ENCODE data around the gene CEP72. TPM values are rescaled to one million over a fixed set of nuclear protein-coding genes. Genes with fewer than 3 reads are reported as not detected.
"Not testable (repeated sequence)": the region's sequence is repeated elsewhere in the genome, so short reads cannot be mapped to it uniquely, and the experiment has no call there.

CEP72 gene
- total RNA-seq, 3 donors from 2014 or later, result 1.9 to 10.5 (median 4.3) TPM

GRCh38 chr5:683551-684481, 71.7 kb downstream of the CEP72 start:
- intact Hi-C loops (cut with DNase I; ENCODE audit: low total_unique reads), result no loop called here
- no peaks in the 10 kb centered on the region for H3K27me3 ChIP-seq
- no peak overlapping the region for H3K4me3 ChIP-seq
- TF ChIP-seq POLR2A (IDR thresholded peaks at IDR 0.05) (no peak), POLR2AphosphoS5 (IDR thresholded peaks at IDR 0.05) (no peak), CTCF (IDR thresholded peaks at IDR 0.05) (no peak)
- peak in 1 of 2 donors; percentile 37 for DNase-seq (ENCODE audit: low spot score in 2 of 2)
- H3K36me3 ChIP-seq, result no peaks in the 10 kb centered on the region
- H3K27ac ChIP-seq, result no peak overlapping the region
- H3K4me1 ChIP-seq, result no peaks in the 10 kb centered on the region
- H3K9me3 ChIP-seq, result no peaks in the 10 kb centered on the region

- H3K27ac ChIP-seq, result no peak overlapping the region
- no peaks in the 10 kb centered on the region for H3K4me1 ChIP-seq
- H3K9me3 ChIP-seq, result no peaks in the 10 kb centered on the region
- no peaks in the 10 kb centered on the region for H3K27me3 ChIP-seq
- H3K36me3 ChIP-seq, result no peaks in the 10 kb centered on the region
- no peak overlapping the region for H3K4me3 ChIP-seq
- no peak for TF ChIP-seq CTCF (IDR thresholded peaks at IDR 0.05)
- TF ChIP-seq POLR2AphosphoS5 (IDR thresholded peaks at IDR 0.05), result no peak
- TF ChIP-seq POLR2A (IDR thresholded peaks at IDR 0.05), result no peak
- intact Hi-C loops (cut with DNase I; ENCODE audit: low total_unique reads), result no loop called here
- peak in 1 of 2 donors; percentile 40 for DNase-seq (ENCODE audit: low spot score in 2 of 2)
Measured at GRCh38 chr5:684751-685216, 72.6 kb downstream of the CEP72 start.

- Histone ChIP-seq H3K4me3 (no peak overlapping the region), H3K9me3 (no peaks in the 10 kb centered on the region), H3K27ac (no peak overlapping the region), H3K36me3 (no peaks in the 10 kb centered on the region), H3K27me3 (no peaks in the 10 kb centered on the region), H3K4me1 (no peaks in the 10 kb centered on the region)
- TF ChIP-seq POLR2A (IDR thresholded peaks at IDR 0.05) (no peak), POLR2AphosphoS5 (IDR thresholded peaks at IDR 0.05) (no peak), CTCF (IDR thresholded peaks at IDR 0.05) (no peak)
- intact Hi-C loops (cut with DNase I; ENCODE audit: low total_unique reads), result no loop called here
- no peak for DNase-seq (ENCODE audit: low spot score in 2 of 2)
Measured at GRCh38 chr5:685262-686171, 73.4 kb downstream of the CEP72 start.

- H3K36me3 ChIP-seq; H3K27me3 ChIP-seq; DNase-seq (ENCODE audit: low spot score in 2 of 2); H3K9me3 ChIP-seq; H3K4me1 ChIP-seq; H3K4me3 ChIP-seq; H3K27ac ChIP-seq; intact Hi-C loops (cut with DNase I; ENCODE audit: low total_unique reads): not testable (repeated sequence)
Measured at GRCh38 chr5:686172-686523, 74.0 kb downstream of the CEP72 start.

- H3K36me3 ChIP-seq; H3K27me3 ChIP-seq; H3K9me3 ChIP-seq; H3K4me1 ChIP-seq; DNase-seq (ENCODE audit: low spot score in 2 of 2); intact Hi-C loops (cut with DNase I; ENCODE audit: low total_unique reads); H3K27ac ChIP-seq; H3K4me3 ChIP-seq: not testable (repeated sequence)
Measured at GRCh38 chr5:686936-687335, 74.8 kb downstream of the CEP72 start.

- H3K36me3 ChIP-seq; H3K4me3 ChIP-seq; intact Hi-C loops (cut with DNase I; ENCODE audit: low total_unique reads); H3K27me3 ChIP-seq; DNase-seq (ENCODE audit: low spot score in 2 of 2); H3K27ac ChIP-seq; H3K4me1 ChIP-seq; H3K9me3 ChIP-seq: not testable (repeated sequence)
Measured at GRCh38 chr5:688348-689010, 76.3 kb downstream of the CEP72 start.

- H3K27me3 ChIP-seq; H3K4me3 ChIP-seq; H3K4me1 ChIP-seq; DNase-seq (ENCODE audit: low spot score in 2 of 2); H3K27ac ChIP-seq; H3K9me3 ChIP-seq; H3K36me3 ChIP-seq; intact Hi-C loops (cut with DNase I; ENCODE audit: low total_unique reads): not testable (repeated sequence)
Measured at GRCh38 chr5:690293-690692, 78.2 kb downstream of the CEP72 start.

GRCh38 chr5:691049-691448, 78.9 kb downstream of the CEP72 start:
- peak overlapping the region in 1 of 3 donors; percentile 47 for H3K4me3 ChIP-seq
- intact Hi-C loops (cut with DNase I; ENCODE audit: low total_unique reads); DNase-seq (ENCODE audit: low spot score in 2 of 2); H3K4me1 ChIP-seq; H3K36me3 ChIP-seq; H3K9me3 ChIP-seq; H3K27ac ChIP-seq; H3K27me3 ChIP-seq: not testable (repeated sequence)

Data from breast epithelium (tissue), 4 donors.